Activated naive CD4-positive, alpha-beta T cell (primary cell): ENCODE data around the gene CPLANE2.
"Not testable (repeated sequence)": the region's sequence is repeated elsewhere in the genome, so short reads cannot be mapped to it uniquely, and the experiment has no call there.

Experiments
- DNase-seq, 4 experiments: peaks; one replicate each; lab custom pipeline; 2025; lab: John Stamatoyannopoulos, UW

CPLANE2 gene, protein sequence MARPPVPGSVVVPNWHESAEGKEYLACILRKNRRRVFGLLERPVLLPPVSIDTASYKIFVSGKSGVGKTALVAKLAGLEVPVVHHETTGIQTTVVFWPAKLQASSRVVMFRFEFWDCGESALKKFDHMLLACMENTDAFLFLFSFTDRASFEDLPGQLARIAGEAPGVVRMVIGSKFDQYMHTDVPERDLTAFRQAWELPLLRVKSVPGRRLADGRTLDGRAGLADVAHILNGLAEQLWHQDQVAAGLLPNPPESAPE

DNA sequence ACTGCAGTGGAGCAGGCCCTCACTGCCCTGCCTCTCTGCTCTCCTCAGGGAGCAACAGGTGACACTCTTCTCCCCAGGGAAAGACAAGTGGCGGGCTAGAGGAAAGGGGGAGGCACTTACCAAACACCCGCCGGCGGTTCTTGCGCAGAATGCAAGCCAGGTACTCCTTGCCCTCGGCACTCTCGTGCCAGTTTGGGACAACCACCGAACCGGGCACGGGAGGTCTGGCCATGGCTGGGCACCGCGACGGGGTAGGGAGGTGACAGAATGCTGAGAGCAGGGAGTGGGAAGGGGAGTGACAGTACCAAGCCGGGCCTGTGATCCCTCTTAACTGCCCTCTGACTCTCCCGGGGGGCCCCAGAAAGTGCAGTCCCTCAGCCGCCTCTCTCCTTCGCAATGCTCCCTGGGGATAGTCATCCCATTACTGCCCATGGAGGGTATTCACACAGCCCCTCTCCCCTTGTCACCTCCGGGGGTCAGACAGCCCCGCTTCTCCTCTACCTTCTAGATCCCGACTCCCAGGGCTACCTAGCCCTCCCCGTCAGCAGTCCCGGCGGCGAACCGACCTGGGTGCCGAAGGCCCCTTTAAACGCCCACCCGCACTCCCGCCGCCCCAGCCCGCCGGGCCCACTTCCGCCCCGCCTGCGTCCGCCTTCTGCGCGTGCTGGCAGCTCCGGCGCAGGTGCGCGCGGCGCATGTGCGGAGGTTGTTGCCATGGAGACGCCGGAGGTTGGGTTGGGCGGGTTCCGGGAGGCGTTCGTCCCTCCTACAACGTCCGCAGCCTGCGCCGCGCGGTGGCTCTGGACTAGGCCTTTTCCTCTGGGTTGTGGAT lies at the start of gene CPLANE2:
Gene CPLANE2 (minus strand): TSS at position 673 of the 832 bp plus-strand sequence. CDS start 441 bp downstream, at position 232.
- DNase-seq = peak; percentile 82 to 94 (median 92)

DNA sequence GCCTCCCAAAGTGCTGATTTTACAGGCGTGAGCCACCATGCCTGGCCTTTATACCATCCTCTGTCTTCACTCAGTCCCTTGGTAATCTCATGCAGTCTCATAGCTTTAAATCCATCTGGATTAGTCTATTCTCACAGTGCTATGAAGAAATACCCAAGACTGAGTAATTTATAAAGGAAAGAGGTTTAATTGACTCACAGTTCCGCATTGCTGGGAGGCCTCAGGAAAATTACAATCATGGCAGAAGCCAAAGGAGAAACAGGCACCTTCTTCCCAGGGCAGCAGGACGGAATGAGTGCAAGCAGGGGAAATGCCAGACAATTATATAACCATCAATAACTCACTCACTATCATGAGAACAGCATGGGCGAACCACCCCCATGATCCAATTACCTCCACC lies 49.1 kb upstream of the CPLANE2 start:
- no peak for DNase-seq

GRCh38 chr1:16281765-16282164 lies 44.8 kb upstream of the CPLANE2 start:
- DNase-seq = no peak

DNA sequence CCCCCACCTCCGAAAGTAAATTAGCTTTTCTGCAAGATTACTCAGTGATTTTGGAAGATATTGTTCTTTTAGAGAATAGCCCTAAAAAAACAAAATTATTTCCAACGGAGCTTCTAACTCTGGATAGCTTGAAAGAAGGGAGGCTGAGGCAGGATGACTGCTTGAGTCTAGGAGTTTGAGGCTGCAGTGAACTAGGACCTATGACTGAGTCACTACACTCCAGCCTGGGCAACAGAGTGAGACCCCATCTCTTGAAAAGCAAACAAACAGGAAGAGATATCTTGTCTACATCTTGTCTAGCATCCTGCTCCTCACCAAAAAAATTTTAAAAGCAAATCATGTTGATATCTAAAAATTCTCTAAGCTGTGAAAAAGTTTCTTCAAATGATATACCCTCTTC lies 42.2 kb upstream of the CPLANE2 start:
- DNase-seq = no peak

DNA sequence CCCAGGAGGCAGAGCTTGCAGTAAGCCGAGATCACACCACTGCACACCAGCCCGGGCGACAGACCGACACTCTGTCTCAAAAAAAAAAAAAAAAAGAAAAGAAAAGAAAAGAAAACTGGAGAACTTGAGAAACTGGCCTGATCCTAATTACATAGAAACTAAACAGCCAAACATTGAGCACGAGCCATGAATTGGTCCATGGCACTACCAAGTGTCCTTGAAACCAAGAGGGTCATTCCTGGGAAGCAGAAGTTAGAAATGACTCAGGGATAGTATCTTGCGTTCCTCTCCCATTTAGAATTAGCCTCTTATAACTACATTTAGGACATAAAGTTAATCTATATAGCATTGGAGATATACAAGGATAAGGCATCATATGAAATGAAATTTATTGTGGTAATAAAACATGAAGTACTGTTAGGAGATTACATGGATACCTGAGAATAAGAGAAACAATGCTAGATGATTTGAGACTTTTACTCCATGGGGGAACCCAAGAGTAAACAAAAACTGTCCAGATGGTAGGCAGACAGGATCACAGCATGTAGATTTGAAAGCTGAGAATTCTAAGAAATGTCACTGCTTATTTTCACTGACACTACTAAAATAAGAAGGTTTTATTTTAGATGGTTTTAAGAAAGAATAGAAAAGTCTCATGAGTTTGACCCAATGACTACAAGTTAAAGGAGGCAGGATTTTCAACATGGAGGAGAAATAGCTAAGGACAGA lies 39.5 kb upstream of the CPLANE2 start:
- no peak for DNase-seq

DNA sequence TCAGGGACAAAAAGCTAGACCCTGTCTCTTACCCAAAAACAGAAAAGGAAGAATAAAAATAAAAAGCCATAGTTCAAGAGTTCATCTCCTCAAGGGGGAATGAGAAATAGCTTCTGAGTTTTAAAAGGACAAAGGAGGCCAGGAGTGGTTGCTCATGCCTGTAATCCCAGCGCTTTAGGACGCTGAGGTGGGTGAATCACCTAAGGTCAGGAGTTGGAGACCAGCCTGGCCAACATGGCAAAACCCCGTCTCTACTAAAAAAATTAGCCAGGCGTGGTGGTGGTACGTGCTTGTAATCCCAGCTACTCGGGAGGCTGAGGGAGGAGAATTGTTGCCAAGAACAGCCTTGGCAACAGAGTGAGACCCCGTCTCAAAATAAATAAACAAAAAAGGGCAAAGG lies 38.6 kb upstream of the CPLANE2 start:
- no peak for DNase-seq

DNA sequence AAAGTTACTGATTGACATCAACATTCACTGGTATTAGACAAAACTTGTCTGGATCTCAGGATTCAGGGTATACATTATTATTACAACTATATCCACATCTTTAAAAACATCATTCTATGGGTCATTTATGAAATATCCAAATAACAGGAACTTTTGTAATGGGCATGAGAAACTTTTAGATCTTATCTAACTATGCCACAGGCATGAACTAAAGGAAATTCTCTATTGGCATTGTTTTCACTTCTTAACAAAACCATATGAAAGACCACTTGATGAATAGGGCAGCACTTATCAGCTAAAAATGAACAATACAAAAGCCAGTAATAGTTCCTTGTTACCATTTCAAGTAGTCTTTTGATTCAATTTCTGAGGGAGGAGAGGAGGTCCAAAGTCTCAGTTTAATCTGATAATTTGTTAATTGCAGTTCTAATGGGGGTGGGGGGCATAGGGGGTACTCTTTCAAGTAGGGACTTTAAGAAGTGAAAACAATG lies 30.8 kb upstream of the CPLANE2 start:
- no peak for DNase-seq

DNA sequence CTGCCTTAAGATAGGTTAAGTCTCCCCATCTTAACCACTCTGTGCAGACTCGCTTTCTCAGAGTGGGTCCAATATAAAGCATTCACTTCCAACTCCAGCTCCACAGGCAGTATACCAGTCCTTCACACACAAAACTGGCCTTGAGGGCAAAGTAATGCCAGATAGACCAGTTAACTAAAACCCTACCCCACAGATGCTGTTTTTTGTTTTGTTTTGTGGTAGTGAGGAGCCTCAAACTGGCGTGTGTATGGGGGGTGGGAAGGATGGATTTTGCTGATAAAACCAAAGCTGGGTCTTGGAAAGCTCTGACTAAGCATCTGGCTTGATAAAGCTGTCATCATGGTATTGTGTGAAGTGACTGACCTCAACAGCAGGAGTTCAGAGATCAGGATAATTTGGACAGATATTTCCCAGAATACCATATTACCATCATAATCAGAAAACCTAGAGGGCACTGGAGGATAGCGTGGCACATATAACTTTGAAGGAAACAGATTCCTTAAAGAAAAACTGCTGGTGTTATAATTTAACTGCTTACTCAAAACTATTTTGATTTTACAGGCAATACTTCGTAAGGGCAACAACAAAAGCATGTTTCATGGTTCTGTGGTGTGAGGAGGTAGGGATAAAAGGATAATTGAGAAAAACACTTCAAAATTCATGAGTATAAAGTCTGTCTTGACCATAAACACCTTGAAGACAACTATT lies 29.6 kb upstream of the CPLANE2 start:
- no peak for DNase-seq

DNA sequence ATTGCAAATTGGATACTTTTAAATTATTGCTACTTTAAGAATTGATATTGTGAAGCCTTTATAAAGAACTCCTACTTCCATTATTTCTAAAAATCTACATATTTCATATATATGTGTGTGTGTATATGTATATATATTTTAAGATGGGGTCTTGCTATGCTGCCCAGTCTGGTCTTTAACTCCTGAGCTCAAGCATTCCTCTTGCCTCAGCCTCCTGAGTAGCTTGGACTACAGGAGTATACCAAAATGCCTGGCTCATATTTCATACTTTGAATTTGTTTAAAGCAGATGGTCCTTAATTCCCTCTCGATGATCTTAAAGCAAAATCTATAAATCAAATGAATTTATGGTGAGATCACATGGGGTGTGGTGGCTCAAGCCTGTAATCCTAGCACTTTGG lies 25.1 kb upstream of the CPLANE2 start:
- no peak for DNase-seq

- DNase-seq = no peak
Measured at GRCh38 chr1:16260814-16261213, 23.8 kb upstream of the CPLANE2 start.

DNA sequence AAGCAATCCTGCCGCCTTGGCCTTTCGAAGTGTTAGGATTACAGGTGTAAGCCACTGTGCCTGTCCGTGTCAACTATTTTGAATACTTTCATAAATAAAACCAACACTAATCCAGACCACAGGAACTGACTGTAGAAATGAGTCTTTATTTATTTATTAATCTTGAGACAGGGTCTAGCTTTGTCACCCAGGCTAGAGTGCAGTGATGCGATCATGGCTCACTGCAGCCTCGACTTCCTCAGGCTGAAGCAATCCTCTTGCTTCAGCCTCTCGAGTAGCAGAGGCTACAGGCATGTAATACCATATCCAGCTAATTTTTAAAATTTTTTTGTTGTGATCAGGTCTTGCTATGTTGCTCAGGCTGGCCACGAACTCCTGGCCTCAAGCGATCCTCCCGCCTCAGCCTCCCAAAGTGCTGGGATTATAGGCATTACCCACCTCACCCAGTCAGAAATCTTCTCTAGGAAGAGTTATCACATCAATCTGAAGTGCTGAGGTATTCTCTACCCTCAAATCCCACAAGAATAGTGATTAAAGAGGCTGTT lies 21.7 kb upstream of the CPLANE2 start:
- no peak for DNase-seq

DNA sequence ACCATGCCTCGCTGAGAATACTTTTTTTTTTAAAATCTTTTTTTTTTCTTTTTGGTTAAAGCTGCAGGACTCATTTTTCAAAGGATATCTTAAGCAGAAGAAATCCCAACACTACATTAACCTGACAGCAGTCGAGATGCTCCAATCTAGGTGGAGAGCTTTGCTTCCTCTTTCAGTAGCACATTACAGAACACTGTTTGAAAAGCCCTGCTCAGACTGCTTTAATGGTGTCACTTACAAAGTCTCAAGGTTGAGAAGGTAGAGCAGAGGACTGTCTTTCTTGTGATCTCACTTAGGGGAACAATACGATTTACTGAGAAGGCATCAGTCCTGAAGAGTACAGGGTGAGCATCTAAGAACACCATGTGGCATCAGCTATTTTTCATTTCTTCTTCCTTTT lies 21.0 kb upstream of the CPLANE2 start:
- no peak for DNase-seq

- not testable (repeated sequence) for DNase-seq
Measured at GRCh38 chr1:16257556-16257955, 20.6 kb upstream of the CPLANE2 start.

DNA sequence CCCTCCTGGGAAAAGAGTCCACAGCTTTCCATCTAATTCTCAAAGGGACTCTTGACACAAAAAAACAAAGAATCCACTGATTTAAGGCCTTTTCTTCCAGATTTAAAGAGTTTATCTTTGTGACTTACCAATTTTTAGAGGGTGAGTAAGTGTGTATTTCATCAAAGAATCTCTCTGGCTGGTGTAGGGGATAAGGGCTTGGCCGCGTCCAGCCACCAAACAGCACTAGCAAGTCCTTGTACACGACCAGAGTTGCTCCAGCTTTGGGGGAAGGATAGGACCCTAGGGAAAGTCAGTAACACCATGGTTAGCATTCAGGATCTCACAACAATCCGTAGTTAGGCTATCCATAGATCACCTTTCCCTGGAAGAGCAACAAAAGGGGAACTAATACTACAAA lies 19.5 kb upstream of the CPLANE2 start:
- DNase-seq = no peak

DNA sequence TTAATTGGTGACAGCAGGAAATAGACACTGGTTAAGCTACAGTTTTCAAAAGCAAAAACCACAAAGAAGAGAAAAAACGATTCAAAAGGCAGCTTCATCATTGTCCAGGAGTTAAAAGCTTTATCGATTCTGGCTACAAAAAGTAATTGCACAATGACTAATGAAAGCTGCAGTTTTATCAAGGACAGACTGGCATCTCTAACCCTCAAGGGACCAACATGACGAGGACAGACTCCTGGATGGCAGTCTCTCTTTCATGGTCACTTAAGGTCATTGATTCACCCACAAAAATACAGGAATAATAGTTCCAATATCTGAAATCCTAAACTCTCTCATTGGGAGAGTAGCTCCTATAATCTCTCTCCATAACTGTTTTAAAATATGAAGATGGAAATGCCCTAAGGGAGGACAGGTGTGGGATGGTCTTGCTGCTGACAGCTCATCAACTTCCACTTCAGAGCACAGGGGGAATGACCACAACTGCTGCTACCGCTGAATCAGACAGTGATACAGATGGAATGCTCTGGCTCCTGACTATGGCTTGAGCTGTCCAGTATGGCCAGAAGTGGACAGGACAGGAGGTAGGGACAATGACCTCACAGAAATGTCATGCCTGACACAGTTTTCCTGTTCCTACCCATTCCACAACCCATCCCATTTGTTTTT lies 17.4 kb upstream of the CPLANE2 start:
- DNase-seq = no peak

GRCh38 chr1:16253332-16253922 lies 16.4 kb upstream of the CPLANE2 start:
- DNase-seq = no peak

- DNase-seq = no peak
Measured at GRCh38 chr1:16252912-16253311, 15.9 kb upstream of the CPLANE2 start.

DNA sequence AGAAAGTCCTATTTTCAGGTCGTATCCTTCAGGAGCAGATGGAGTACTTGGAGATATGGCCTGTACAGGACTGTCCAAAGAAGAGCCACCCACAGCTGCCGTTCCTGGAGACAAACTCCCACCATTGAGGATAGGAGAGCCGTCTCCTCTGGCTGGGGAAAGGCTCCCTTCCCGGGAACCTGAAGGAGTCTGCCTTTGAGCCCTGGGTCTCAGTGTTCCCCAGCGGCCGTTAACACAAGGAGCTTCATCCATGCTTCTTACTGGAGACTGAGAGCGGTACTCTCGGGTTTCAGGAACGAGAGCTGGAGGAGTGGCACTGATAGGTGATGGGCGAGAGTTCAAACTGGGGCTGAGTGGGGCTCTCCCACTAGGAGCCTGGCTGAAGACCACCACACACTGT lies 14.4 kb upstream of the CPLANE2 start:
- DNase-seq = no peak

DNA sequence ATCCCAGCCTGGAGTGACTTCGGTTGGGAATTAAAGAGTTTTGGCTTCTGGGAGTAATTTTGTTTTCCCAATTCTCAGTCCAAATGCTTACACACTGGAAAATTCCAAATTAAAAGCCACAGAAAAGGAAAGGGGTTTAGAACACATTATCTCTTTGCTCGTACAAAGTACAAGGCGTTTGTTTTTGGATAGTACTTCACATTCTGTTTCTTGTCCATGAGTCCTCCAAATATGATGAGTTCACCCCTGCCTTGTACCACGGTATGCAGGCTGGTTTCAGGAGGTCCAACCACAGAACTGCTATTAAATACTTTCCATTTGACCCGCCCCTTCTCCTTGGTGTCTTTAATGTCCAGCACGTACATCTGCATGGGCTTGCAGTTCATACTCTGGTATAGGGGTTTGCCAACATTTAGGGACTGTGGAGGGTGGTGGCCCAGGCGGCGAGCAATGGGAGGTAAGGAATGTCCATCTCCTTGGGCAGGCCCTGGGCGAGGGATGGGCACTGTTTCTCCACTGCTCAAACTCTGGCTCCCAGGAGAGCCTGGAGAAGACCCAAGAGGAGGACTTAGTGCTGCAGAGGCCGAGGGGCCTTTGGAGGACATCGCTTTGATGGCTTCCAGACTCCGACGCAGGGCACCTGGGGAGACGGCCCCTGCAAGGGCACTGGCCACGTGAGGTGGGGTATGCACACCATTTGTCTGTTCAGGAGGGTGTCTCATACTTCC lies 13.7 kb upstream of the CPLANE2 start:
- no peak for DNase-seq

DNA sequence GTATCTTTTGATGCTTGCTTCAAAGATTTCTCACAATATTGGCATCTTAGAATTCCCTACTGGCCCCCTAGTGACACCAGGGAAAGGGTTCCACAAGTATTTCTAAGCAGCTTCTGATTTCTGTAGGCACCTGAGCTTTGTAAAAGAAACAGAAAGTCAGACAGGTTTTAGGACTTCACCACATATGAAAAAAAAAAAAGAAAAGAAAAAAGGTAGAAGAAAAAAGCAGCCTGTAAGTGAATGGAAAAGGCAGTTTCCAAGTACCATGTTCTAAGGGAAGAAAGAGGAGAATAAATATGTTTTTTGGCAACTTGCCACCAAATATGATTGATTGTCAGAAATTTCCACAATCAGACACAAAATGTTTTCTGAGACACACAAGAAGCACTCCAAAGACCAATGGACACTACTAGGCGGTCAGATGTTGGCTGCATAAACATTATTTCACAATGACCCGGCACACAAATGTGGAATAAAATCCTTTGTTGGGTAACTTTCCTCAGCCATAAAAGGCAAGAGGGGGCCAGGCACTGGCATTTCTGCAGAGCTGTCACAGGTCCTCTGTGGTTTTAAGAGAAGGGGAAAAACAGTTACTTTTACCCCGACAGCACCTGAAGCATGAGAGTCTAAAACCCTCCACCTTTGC lies 12.7 kb upstream of the CPLANE2 start:
- DNase-seq = no peak
